ENCODE measurements around the gene TAC4. TPM values are rescaled to one million over a fixed set of nuclear protein-coding genes. Genes with fewer than 3 reads are reported as not detected.
A peak's percentile ranks its signal among the peaks of the same experiment; 100 is the strongest.

Gene TAC4
- total and polyA plus RNA-seq, 9 of the 15 experiments (the other 6 are each of a cell fraction or from before 2014, with no cell fraction given), result 0.17 TPM; not detected in 8

DNA sequence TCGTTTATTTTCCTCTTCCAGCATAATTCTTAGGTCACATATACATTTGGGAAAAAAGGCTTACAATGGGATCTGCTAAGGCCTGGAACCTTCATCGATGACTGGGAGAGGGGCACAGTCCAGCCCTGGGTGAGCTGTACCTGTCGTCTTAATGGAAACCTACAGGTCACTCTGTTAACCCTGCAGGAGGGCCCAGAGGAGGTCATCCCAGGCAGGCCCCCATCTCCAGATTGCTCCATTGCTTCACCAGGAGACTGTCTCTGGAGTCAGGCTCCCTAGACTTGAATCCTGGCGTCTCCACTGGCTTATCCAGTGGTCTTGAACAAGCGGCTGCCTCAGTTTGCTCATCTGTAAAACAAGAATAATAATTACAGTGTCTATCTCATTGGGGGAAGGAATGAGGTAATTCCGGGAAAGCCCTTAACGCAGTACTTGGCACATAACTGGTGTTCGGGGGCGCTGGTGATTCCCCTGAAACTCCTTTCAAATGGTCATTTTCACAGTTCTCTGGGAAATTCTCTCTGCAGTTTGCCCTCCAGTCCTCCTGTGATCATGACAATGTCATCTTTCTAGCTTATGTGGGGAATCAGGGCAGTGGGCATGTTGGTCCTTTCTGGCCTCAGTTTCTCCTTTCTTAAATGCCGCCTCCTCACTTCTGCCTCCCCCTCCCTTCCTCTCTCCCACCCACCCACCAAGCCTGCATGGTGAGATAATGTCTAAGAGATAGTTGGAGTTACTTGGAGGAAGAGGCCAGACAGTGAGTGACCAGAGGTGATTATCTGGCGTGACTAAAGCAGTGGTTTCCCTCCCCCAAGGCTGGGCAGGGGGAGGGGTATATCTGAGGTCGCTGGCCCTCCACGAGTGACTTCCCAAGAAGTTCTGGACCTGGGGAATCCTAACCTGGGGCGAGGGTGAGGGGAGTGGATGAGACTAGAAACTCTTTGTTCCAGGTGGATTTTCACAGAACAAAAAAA, 31.3 kb upstream of the TAC4 start (continued):
- TF ChIP-seq, protein P1, sequence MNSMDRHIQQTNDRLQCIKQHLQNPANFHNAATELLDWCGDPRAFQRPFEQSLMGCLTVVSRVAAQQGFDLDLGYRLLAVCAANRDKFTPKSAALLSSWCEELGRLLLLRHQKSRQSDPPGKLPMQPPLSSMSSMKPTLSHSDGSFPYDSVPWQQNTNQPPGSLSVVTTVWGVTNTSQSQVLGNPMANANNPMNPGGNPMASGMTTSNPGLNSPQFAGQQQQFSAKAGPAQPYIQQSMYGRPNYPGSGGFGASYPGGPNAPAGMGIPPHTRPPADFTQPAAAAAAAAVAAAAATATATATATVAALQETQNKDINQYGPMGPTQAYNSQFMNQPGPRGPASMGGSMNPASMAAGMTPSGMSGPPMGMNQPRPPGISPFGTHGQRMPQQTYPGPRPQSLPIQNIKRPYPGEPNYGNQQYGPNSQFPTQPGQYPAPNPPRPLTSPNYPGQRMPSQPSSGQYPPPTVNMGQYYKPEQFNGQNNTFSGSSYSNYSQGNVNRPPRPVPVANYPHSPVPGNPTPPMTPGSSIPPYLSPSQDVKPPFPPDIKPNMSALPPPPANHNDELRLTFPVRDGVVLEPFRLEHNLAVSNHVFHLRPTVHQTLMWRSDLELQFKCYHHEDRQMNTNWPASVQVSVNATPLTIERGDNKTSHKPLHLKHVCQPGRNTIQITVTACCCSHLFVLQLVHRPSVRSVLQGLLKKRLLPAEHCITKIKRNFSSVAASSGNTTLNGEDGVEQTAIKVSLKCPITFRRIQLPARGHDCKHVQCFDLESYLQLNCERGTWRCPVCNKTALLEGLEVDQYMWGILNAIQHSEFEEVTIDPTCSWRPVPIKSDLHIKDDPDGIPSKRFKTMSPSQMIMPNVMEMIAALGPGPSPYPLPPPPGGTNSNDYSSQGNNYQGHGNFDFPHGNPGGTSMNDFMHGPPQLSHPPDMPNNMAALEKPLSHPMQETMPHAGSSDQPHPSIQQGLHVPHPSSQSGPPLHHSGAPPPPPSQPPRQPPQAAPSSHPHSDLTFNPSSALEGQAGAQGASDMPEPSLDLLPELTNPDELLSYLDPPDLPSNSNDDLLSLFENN (IDR thresholded peaks at IDR 0.05; ENCODE audit: low read depth in 2 of 2, low read length in 2 of 2), result 0 out of 4 replicates have a peak, but pooled peaks of 1 of the 2 experiments have one; percentile 26
- TF ChIP-seq, protein P2, sequence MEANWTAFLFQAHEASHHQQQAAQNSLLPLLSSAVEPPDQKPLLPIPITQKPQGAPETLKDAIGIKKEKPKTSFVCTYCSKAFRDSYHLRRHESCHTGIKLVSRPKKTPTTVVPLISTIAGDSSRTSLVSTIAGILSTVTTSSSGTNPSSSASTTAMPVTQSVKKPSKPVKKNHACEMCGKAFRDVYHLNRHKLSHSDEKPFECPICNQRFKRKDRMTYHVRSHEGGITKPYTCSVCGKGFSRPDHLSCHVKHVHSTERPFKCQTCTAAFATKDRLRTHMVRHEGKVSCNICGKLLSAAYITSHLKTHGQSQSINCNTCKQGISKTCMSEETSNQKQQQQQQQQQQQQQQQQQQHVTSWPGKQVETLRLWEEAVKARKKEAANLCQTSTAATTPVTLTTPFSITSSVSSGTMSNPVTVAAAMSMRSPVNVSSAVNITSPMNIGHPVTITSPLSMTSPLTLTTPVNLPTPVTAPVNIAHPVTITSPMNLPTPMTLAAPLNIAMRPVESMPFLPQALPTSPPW (CRISPR knock-in tag; IDR thresholded peaks at IDR 0.05), result peak; percentile 84
- TF ChIP-seq CBFA2T2 (conservative IDR thresholded peaks at IDR 0.05) (peak; percentile 70), KDM1A (IDR thresholded peaks at IDR 0.05) (peak; percentile 36 to 82; a peak in 3 of 4 replicates), GTF2F1 (IDR thresholded peaks at IDR 0.05; ENCODE audit: low read depth, low read length) (no peak), FOXJ3 (CRISPR knock-in tag; IDR thresholded peaks at IDR 0.05) (no peak), RCOR1 (IDR thresholded peaks at IDR 0.05; ENCODE audit: borderline replicate concordance in 1 of 2, low read depth in 2 of 2, low read length in 2 of 2) (peak in 1 of 2 experiments; percentile 84; a peak in 2 of 4 replicates), CAMTA2 (CRISPR knock-in tag; conservative IDR thresholded peaks at IDR 0.05) (no peak), SP2 (IDR thresholded peaks at IDR 0.05; ENCODE audit: extremely low read depth, low read depth, low read length, poor library complexity, severe bottlenecking) (no peak), ZNF282 (CRISPR knock-in tag; IDR thresholded peaks at IDR 0.05) (no peak), ZNF140 (CRISPR knock-in tag; IDR thresholded peaks at IDR 0.05) (no peak), ZNF785 (CRISPR knock-in tag; IDR thresholded peaks at IDR 0.05) (no peak), NONO (IDR thresholded peaks at IDR 0.05; ENCODE audit: low read depth in 2 of 2, low read length in 1 of 2) (no peak), CREM (IDR thresholded peaks at IDR 0.05; ENCODE audit: low read depth) (peak; percentile 56; the same call in 1 of the 2 replicates), ZKSCAN3 (CRISPR knock-in tag; IDR thresholded peaks at IDR 0.05) (no peak), ZNF274 (IDR thresholded peaks at IDR 0.05; ENCODE audit: borderline replicate concordance, low read depth, low read length) (no peak), CBFA2T3 (IDR thresholded peaks at IDR 0.05) (peak; percentile 86), CHD4 (IDR thresholded peaks at IDR 0.05; ENCODE audit: insufficient read depth, insufficient replicate concordance, low read depth, low read length, poor library complexity, severe bottlenecking) (no peak)
- TF ChIP-seq, protein P3, sequence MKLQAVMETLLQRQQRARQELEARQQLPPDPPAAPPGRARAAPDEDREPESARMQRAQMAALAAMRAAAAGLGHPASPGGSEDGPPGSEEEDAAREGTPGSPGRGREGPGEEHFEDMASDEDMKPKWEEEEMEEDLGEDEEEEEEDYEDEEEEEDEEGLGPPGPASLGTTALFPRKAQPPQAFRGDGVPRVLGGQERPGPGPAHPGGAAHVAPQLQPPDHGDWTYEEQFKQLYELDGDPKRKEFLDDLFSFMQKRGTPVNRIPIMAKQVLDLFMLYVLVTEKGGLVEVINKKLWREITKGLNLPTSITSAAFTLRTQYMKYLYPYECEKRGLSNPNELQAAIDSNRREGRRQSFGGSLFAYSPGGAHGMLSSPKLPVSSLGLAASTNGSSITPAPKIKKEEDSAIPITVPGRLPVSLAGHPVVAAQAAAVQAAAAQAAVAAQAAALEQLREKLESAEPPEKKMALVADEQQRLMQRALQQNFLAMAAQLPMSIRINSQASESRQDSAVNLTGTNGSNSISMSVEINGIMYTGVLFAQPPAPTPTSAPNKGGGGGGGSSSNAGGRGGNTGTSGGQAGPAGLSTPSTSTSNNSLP (IDR thresholded peaks at IDR 0.05; ENCODE audit: borderline replicate concordance, low read depth, low read length), result no peak

Measured in K562 (cell line).